Ramos (cell line): Measurements from ENCODE around the gene SKI.

Experiments
- in situ Hi-C: fragments of 300-500 bp; cut with MboI; formaldehyde crosslinking; loops from one replicate; pipeline ENCODE4 v1.14.3; 2022; ENCODE audit warnings: low sequenced_read_pairs; ENCODE audit not compliant: unreplicated experiment

Gene SKI

GRCh38 chr1:2356911-2357845, 129.1 kb downstream of the SKI start:
- in situ Hi-C loops = no loop called here

GRCh38 chr1:2358072-2358471, 130.0 kb downstream of the SKI start:
- in situ Hi-C loops = no loop called here

- in situ Hi-C loops = no loop called here
Observed at GRCh38 chr1:2358651-2359640, 130.8 kb downstream of the SKI start.
